HCT116 (cell line): Measurements from ENCODE around the gene CENPT. TPM values are rescaled to one million over a fixed set of nuclear protein-coding genes. Genes with fewer than 3 reads are reported as not detected.

Experiments used
- ATAC-seq: fragments of 200-7000 bp; cut with Tn5 transposase; 2 replicates; pipeline ENCODE4 v1.9.1; 2020; ENCODE audit warnings: mild to moderate bottlenecking, moderate library complexity
- BruUV-seq: library from RNA; stranded (reverse); fragments of 400-500 nt; replicated peaks from 2 replicates; lab custom pipeline; 2021; lab: Mats Ljungman, UMichigan
- CTCF ChIA-PET: fragments of 300-600 bp; sonication (Branson Sonifier 250); formaldehyde crosslinking; loops from one replicate; lab custom pipeline; 2021; ENCODE audit warnings: antibody characterized with exemption; lab: Charles Lee
- POLR2A ChIA-PET: fragments of 300-600, 350-600 bp; sonication (Branson Sonifier 250); formaldehyde crosslinking; loops from one replicate; lab custom pipeline; 2021; ENCODE audit warnings: antibody characterized with exemption; lab: Charles Lee
- RAD21 ChIA-PET, 2 experiments: fragments of 300-600 bp; sonication (Branson Sonifier 250); formaldehyde crosslinking; loops; one replicate each; lab custom pipeline; 2023; ENCODE audit warnings: low total read pairs in 2 of 2; ENCODE audit not compliant: uncharacterized antibody in 2 of 2, unreplicated experiment in 2 of 2, low non-redundant PET in 1 of 2; lab: Charles Lee
- DNase-seq: peaks from one replicate; pipeline ENCODE4 v3.0.0-alpha.2; 2010; ENCODE audit warnings: low read depth, low spot score
- H2AFZ ChIP-seq: fragments of 200-600 bp; shearing (Covaris generic), sonication (generic); 2 replicates; pipeline ENCODE4 v1.6.1; 2017; ENCODE audit warnings: low read depth, mixed run types, mixed read lengths, antibody characterized with exemption, low read length; ENCODE audit not compliant: poor library complexity, severe bottlenecking
- H3K27ac ChIP-seq: 2 replicates; pipeline ENCODE4 v1.5.1; 2012; ENCODE audit warnings: low read depth, low read length
- H3K27me3 ChIP-seq: fragments of 200-600 bp; sonication (generic); 2 replicates; pipeline ENCODE4 v1.6.1; 2016; ENCODE audit warnings: mixed run types, low read length, mixed read lengths; ENCODE audit not compliant: insufficient read depth
- H3K36me3 ChIP-seq, 2 experiments: fragments of 200-500 bp in 1 of 2; fragments of 200-600 bp in 1 of 2; sonication (Bioruptor generic) in 1 of 2; sonication (generic) in 1 of 2; 2 replicates each; pipeline versions ENCODE4 v1.5.1 to v1.6.1; 2014 to 2016; ENCODE audit warnings: low read length in 2 of 2, inconsistent platforms in 1 of 2, mixed read lengths in 1 of 2, mixed run types in 1 of 2; ENCODE audit not compliant: insufficient read depth in 2 of 2, control insufficient read depth in 1 of 2
- H3K4me1 ChIP-seq, 2 experiments: fragments of 200-600 bp in 1 of 2; sonication (generic) in 1 of 2; 2 replicates each; pipeline versions ENCODE4 v1.5.1 to v1.6.1; 2012 to 2017; ENCODE audit warnings: low read length in 2 of 2, inconsistent platforms in 1 of 2, mild to moderate bottlenecking in 1 of 2, mixed read lengths in 1 of 2, mixed run types in 1 of 2, moderate library complexity in 1 of 2; ENCODE audit not compliant: insufficient read depth in 2 of 2, control insufficient read depth in 1 of 2
- H3K4me2 ChIP-seq: fragments of 200-600 bp; sonication (generic); 2 replicates; pipeline ENCODE4 v1.6.1; 2017; ENCODE audit warnings: mixed run types, low read length, mixed read lengths
- H3K4me3 ChIP-seq, 2 experiments: fragments of 200-600 bp in 1 of 2; sonication (generic) in 1 of 2; replicated peaks in 1 of 2; 2 replicates each; pipeline ENCODE4 v1.5.1; 2011 to 2016; ENCODE audit warnings: low read length in 2 of 2, control low read depth in 1 of 2, low read depth in 1 of 2, mild to moderate bottlenecking in 1 of 2, mixed read lengths in 1 of 2, mixed run types in 1 of 2
- H3K79me2 ChIP-seq: fragments of 200-600 bp; sonication (generic); 2 replicates; pipeline ENCODE4 v1.6.1; 2017; ENCODE audit warnings: mild to moderate bottlenecking, mixed run types, low read length, moderate library complexity, mixed read lengths; ENCODE audit not compliant: insufficient read depth
- H3K9ac ChIP-seq: fragments of 200-600 bp; sonication (generic); 2 replicates; pipeline ENCODE4 v1.6.1; 2016; ENCODE audit warnings: low read length, mixed read lengths
- H3K9me2 ChIP-seq: fragments of 200-600 bp; sonication (generic), shearing (Covaris generic); 2 replicates; pipeline ENCODE4 v1.6.1; 2017; ENCODE audit warnings: mixed run types, mild to moderate bottlenecking, moderate library complexity; ENCODE audit not compliant: insufficient read depth
- H3K9me3 ChIP-seq, 2 experiments: fragments of 200-500 bp in 1 of 2; fragments of 200-600 bp in 1 of 2; sonication (Bioruptor generic) in 1 of 2; sonication (generic) in 1 of 2; 2 replicates each; pipeline ENCODE4 v1.6.1; 2014 to 2017; ENCODE audit warnings: low read length in 2 of 2, mixed read lengths in 2 of 2, inconsistent platforms in 1 of 2, low read depth in 1 of 2, mild to moderate bottlenecking in 1 of 2, mixed run types in 1 of 2, moderate library complexity in 1 of 2; ENCODE audit not compliant: control insufficient read depth in 1 of 2, insufficient read depth in 1 of 2
- H4K20me1 ChIP-seq: fragments of 200-600 bp; sonication (generic), shearing (Covaris generic); 2 replicates; pipeline ENCODE4 v1.6.1; 2017; ENCODE audit warnings: mixed run types, mild to moderate bottlenecking, moderate library complexity; ENCODE audit not compliant: insufficient read depth
- CBX3 ChIP-seq: IDR thresholded peaks from 2 replicates; pipeline ENCODE4 v1.6.1; 2012; ENCODE audit warnings: low read depth
- CEBPB ChIP-seq: IDR thresholded peaks from 2 replicates; pipeline ENCODE4 v1.6.1; 2012; ENCODE audit warnings: low read depth
- EZH2 ChIP-seq: fragments of 200-600 bp; sonication (generic); IDR thresholded peaks from 2 replicates; pipeline ENCODE4 v1.6.1; 2017; ENCODE audit warnings: antibody characterized with exemption, mixed run types
- EZH2phosphoT487 ChIP-seq: fragments of 200-600 bp; IDR thresholded peaks from 2 replicates; pipeline ENCODE4 v1.6.1; 2018; ENCODE audit warnings: antibody characterized with exemption, borderline replicate concordance
- TCF7L2 ChIP-seq: IDR thresholded peaks from 2 replicates; pipeline ENCODE4 v1.7.0; 2011; ENCODE audit warnings: borderline replicate concordance, inconsistent platforms; ENCODE audit not compliant: insufficient read depth, insufficient read length; ENCODE audit errors: extremely low read depth
- YY1 ChIP-seq: IDR thresholded peaks from 2 replicates; pipeline ENCODE4 v1.6.1; 2011; ENCODE audit warnings: low read length, low read depth, moderate library complexity, mild to moderate bottlenecking; ENCODE audit not compliant: insufficient replicate concordance; ENCODE audit errors: extremely low read depth
- ZFX ChIP-seq: fragments of 450-650 bp; IDR thresholded peaks from 2 replicates; pipeline ENCODE4 v1.6.1; 2017
- ZNF274 ChIP-seq: fragments of 200-500 bp; sonication (Bioruptor generic); IDR thresholded peaks from 2 replicates; pipeline ENCODE4 v1.6.1; 2014; ENCODE audit warnings: mild to moderate bottlenecking, low read depth, low read length, inconsistent platforms
- intact Hi-C: fragments of 100-400 bp; cut with micrococcal nuclease; formaldehyde crosslinking; loops from 2 replicates; pipeline ENCODE4 v1.10.0; 2022
- total RNA-seq: library from RNA; stranded (reverse); gene quantifications from one replicate; pipeline ENCODE4 v1.2.1, GENCODE V29; 2021; ENCODE audit not compliant: unreplicated experiment
- TF ChIP-seq, protein P1 (sequence below): IDR thresholded peaks from 2 replicates; pipeline ENCODE4 v1.6.1; 2012; ENCODE audit warnings: low read depth
- TF ChIP-seq, protein P2 (sequence below): IDR thresholded peaks from 2 replicates; pipeline ENCODE4 v1.6.1; 2012
- TF ChIP-seq, protein P3 (sequence below): IDR thresholded peaks from 2 replicates; pipeline ENCODE4 v1.6.1; 2011; ENCODE audit warnings: mild to moderate bottlenecking, low read length, moderate library complexity; ENCODE audit not compliant: insufficient replicate concordance; ENCODE audit errors: extremely low read depth

Gene CENPT
- total RNA-seq, 1 experiment from 2014 or later: 40.5 TPM

DNA sequence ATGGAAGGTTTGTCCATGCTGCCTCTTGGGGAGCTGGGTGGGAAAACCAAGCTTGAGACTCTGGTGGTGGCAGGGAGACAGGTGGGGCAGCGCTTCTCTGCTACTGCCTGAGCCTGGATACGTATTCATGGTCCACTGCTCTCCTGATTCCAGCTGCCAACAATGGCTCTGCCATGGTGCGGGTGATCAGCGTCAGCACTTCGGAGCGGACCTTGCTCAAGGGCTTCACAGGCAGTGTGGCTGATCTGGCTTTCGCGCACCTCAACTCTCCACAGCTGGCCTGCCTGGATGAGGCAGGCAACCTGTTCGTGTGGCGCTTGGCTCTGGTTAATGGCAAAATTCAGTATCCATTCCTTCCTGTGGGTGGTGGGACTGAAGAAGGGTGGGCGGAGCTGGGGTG is 29.6 kb upstream of the CENPT start (continued):
- TF ChIP-seq, protein P1, sequence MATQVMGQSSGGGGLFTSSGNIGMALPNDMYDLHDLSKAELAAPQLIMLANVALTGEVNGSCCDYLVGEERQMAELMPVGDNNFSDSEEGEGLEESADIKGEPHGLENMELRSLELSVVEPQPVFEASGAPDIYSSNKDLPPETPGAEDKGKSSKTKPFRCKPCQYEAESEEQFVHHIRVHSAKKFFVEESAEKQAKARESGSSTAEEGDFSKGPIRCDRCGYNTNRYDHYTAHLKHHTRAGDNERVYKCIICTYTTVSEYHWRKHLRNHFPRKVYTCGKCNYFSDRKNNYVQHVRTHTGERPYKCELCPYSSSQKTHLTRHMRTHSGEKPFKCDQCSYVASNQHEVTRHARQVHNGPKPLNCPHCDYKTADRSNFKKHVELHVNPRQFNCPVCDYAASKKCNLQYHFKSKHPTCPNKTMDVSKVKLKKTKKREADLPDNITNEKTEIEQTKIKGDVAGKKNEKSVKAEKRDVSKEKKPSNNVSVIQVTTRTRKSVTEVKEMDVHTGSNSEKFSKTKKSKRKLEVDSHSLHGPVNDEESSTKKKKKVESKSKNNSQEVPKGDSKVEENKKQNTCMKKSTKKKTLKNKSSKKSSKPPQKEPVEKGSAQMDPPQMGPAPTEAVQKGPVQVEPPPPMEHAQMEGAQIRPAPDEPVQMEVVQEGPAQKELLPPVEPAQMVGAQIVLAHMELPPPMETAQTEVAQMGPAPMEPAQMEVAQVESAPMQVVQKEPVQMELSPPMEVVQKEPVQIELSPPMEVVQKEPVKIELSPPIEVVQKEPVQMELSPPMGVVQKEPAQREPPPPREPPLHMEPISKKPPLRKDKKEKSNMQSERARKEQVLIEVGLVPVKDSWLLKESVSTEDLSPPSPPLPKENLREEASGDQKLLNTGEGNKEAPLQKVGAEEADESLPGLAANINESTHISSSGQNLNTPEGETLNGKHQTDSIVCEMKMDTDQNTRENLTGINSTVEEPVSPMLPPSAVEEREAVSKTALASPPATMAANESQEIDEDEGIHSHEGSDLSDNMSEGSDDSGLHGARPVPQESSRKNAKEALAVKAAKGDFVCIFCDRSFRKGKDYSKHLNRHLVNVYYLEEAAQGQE: no peak
- TF ChIP-seq YY1: no peak
- no peak for TF ChIP-seq EZH2

DNA sequence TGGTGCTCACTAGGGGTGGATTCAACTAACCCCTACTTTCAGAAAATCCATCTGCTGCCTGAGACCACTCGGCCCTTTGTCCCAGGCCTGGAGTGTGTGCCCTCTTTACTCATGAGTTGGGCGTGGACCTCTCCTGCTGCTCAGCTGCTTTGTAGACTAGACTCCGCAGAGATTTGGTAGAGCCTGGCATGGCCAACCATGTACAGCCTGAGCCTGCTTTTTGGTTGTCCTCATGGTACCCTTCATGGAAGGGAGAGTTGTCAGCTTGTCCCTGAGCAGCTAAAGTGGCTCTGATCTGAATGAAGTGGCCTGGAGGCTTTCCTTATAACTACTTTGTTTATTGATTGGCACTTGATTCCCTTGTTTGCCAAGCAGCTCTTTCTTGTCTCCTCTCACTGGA is 26.9 kb upstream of the CENPT start:
- no peaks in the 10 kb centered on the region for H3K9me2 ChIP-seq
- H3K4me2 ChIP-seq: peak overlapping the region; percentile 99
- peak overlapping the region; percentile 93 for H3K9ac ChIP-seq
- ATAC-seq: no peak
- peaks cover 31 to 45% of the 10 kb centered on the region in 2 experiments; a peak in 3 of 4 replicates for H3K36me3 ChIP-seq
- no peak for DNase-seq
- H3K27me3 ChIP-seq: no peaks in the 10 kb centered on the region
- CTCF ChIA-PET: interaction anchor here (2.7 kb wide), 1 partner anchor 10 kb away, joined by 12 read pairs; the partner anchor contains the start of gene NRN1L
- no TSS peak for BruUV-seq
- H3K4me3 ChIP-seq: peak overlapping the region; percentile 82 to 97
- H3K4me1 ChIP-seq: peaks cover 7 to 17% of the 10 kb centered on the region in 2 experiments
- intact Hi-C loops: no loop called here
- RAD21 ChIA-PET: no interaction called here
- no peaks in the 10 kb centered on the region for H3K9me3 ChIP-seq
- no peak overlapping the region for H2AFZ ChIP-seq
- POLR2A ChIA-PET: no interaction called here
- no peak overlapping the region for H3K27ac ChIP-seq
- peaks cover 39% of the 10 kb centered on the region for H3K79me2 ChIP-seq
- H4K20me1 ChIP-seq: no peaks in the 10 kb centered on the region
- TF ChIP-seq, protein P2, sequence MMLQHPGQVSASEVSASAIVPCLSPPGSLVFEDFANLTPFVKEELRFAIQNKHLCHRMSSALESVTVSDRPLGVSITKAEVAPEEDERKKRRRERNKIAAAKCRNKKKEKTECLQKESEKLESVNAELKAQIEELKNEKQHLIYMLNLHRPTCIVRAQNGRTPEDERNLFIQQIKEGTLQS: no peak
- TF ChIP-seq TCF7L2 (no peak), CBX3 (no peak), YY1 (no peak), ZNF274 (no peak), ZFX (no peak), EZH2 (no peak), EZH2phosphoT487 (no peak), CEBPB (no peak)
- TF ChIP-seq, protein P1: no peak
- TF ChIP-seq, protein P3, sequence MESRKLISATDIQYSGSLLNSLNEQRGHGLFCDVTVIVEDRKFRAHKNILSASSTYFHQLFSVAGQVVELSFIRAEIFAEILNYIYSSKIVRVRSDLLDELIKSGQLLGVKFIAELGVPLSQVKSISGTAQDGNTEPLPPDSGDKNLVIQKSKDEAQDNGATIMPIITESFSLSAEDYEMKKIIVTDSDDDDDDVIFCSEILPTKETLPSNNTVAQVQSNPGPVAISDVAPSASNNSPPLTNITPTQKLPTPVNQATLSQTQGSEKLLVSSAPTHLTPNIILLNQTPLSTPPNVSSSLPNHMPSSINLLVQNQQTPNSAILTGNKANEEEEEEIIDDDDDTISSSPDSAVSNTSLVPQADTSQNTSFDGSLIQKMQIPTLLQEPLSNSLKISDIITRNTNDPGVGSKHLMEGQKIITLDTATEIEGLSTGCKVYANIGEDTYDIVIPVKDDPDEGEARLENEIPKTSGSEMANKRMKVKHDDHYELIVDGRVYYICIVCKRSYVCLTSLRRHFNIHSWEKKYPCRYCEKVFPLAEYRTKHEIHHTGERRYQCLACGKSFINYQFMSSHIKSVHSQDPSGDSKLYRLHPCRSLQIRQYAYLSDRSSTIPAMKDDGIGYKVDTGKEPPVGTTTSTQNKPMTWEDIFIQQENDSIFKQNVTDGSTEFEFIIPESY: no peak
